Sigmoid colon (tissue), 7 donors: ENCODE data around the gene LRRC39. TPM values are rescaled to one million over a fixed set of nuclear protein-coding genes. Genes with fewer than 3 reads are reported as not detected.
"Not testable (repeated sequence)": the region's sequence is repeated elsewhere in the genome, so short reads cannot be mapped to it uniquely, and the experiment has no call there.

Experiments used
- DNase-seq: peaks from one replicate; pipeline ENCODE4 v3.0.0-alpha.2; 2019
- H3K27ac ChIP-seq, 4 donors: fragments of 200-600 bp; sonication (generic); one replicate each; pipeline ENCODE4 v1.5.1; 2016 to 2019; ENCODE audit warnings: mild to moderate bottlenecking in 1 of 4
- H3K27me3 ChIP-seq, 3 donors: fragments of 200-600 bp; sonication (generic); one replicate each; pipeline ENCODE4 v1.5.1; 2019; ENCODE audit warnings: mild to moderate bottlenecking in 1 of 3
- H3K36me3 ChIP-seq, 4 donors: fragments of 200-600 bp; sonication (generic); one replicate each; pipeline ENCODE4 v1.5.1; 2016 to 2019
- H3K4me1 ChIP-seq, 4 donors: fragments of 200-600 bp; sonication (generic); one replicate each; pipeline ENCODE4 v1.5.1; 2017 to 2019
- H3K4me3 ChIP-seq, 4 donors: fragments of 200-600 bp; sonication (generic); one replicate each; pipeline ENCODE4 v1.5.1; 2017 to 2019; ENCODE audit warnings: mild to moderate bottlenecking in 2 of 4, moderate library complexity in 1 of 4
- H3K9me3 ChIP-seq, 4 donors: fragments of 200-600 bp in 3 of 4; sonication (generic) in 3 of 4; one replicate each; pipeline versions ENCODE4 v1.5.1 to v1.6.1; 2013 to 2019
- EP300 ChIP-seq, 4 donors: sonication (generic); formaldehyde crosslinking; IDR thresholded peaks; one replicate each; pipeline ENCODE4 v1.6.1; 2017; ENCODE audit warnings: antibody characterized with exemption in 4 of 4
- POLR2A ChIP-seq, 2 donors: fragments of 450-650 bp; IDR thresholded peaks; one replicate each; pipeline ENCODE4 v1.6.1; 2016; ENCODE audit warnings: antibody characterized with exemption in 2 of 2, mild to moderate bottlenecking in 2 of 2, moderate library complexity in 2 of 2
- POLR2AphosphoS5 ChIP-seq, 4 donors: sonication (generic); formaldehyde crosslinking; IDR thresholded peaks; one replicate each; pipeline ENCODE4 v1.6.1; 2017; ENCODE audit warnings: antibody characterized with exemption in 4 of 4
- WGBS, 2 donors: extraction: QIAGEN DNeasy Blood & Tissue Kit; methylation state at CpG; one replicate each; pipeline ENCODE4 v1.1.7; 2013; 5-methylcytosine and 5-hydroxymethylcytosine counted together
- intact Hi-C: fragments of 100-400 bp; cut with DNase I; formaldehyde crosslinking; loops from one replicate; pipeline ENCODE4 v1.15.1; 2023
- polyA plus RNA-seq, 3 donors: library from polyadenylated mRNA; stranded (reverse); fragments of 200-250 nt; gene quantifications; one replicate each; pipeline ENCODE4 v1.2.3, GENCODE V29; 2013
- total RNA-seq, 4 donors: library from RNA; depleted of rRNA; stranded (reverse); fragments of >200 nt; gene quantifications; one replicate each; pipeline ENCODE4 v1.1.0, GENCODE V29; 2016
- TF ChIP-seq, protein P1 (sequence below), 4 experiments: fragments of 450-650 bp in 3 of 4; fragments of 200-600 bp in 1 of 4; IDR thresholded peaks; one replicate each; pipeline ENCODE4 v1.5.1; 2016 to 2019; ENCODE audit warnings: antibody characterized with exemption in 4 of 4, mild to moderate bottlenecking in 3 of 4, moderate library complexity in 2 of 4
- donor health status: healthy with polysubstance abuse.
- donor health status: Bipolar disorder and iron deficiency.
- donor health status: healthy.

The LRRC39 gene
- total and polyA plus RNA-seq, 7 donors = 0.52 to 4.2 (median 1.6) TPM; not detected in 2

GRCh38 chr1:100217834-100218233 lies 39.8 kb upstream of the LRRC39 start:
- intact Hi-C loops = no loop called here
- Histone ChIP-seq H3K36me3 (peaks cover 9 to 62% (median 14%) of the 10 kb centered on the region in 4 donors), H3K9me3 (no peaks in the 10 kb centered on the region), H3K27me3 (no peaks in the 10 kb centered on the region), H3K4me3 (no peak overlapping the region), H3K27ac (no peak overlapping the region), H3K4me1 (no peaks in the 10 kb centered on the region)
- no peak for TF ChIP-seq EP300 (IDR thresholded peaks at IDR 0.05)
- TF ChIP-seq POLR2AphosphoS5 (IDR thresholded peaks at IDR 0.05) = no peak
- TF ChIP-seq POLR2A (IDR thresholded peaks at IDR 0.05) = no peak
- TF ChIP-seq, protein P1, sequence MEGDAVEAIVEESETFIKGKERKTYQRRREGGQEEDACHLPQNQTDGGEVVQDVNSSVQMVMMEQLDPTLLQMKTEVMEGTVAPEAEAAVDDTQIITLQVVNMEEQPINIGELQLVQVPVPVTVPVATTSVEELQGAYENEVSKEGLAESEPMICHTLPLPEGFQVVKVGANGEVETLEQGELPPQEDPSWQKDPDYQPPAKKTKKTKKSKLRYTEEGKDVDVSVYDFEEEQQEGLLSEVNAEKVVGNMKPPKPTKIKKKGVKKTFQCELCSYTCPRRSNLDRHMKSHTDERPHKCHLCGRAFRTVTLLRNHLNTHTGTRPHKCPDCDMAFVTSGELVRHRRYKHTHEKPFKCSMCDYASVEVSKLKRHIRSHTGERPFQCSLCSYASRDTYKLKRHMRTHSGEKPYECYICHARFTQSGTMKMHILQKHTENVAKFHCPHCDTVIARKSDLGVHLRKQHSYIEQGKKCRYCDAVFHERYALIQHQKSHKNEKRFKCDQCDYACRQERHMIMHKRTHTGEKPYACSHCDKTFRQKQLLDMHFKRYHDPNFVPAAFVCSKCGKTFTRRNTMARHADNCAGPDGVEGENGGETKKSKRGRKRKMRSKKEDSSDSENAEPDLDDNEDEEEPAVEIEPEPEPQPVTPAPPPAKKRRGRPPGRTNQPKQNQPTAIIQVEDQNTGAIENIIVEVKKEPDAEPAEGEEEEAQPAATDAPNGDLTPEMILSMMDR (IDR thresholded peaks at IDR 0.05) = no peak
- no peak for DNase-seq
- 87 to 93% methylated on average over 2 of the region's 2 CpGs for WGBS, 2 donors

- Histone ChIP-seq H3K9me3 (no peaks in the 10 kb centered on the region), H3K27ac (no peak overlapping the region), H3K36me3 (peaks cover 9 to 90% (median 20%) of the 10 kb centered on the region in 4 donors), H3K27me3 (no peaks in the 10 kb centered on the region), H3K4me3 (no peak overlapping the region), H3K4me1 (no peaks in the 10 kb centered on the region)
- TF ChIP-seq, protein P1 (IDR thresholded peaks at IDR 0.05) = no peak
- TF ChIP-seq POLR2AphosphoS5 (IDR thresholded peaks at IDR 0.05) (no peak), EP300 (IDR thresholded peaks at IDR 0.05) (no peak), POLR2A (IDR thresholded peaks at IDR 0.05) (no peak)
- intact Hi-C loops = no loop called here
- DNase-seq = no peak
- WGBS, 2 donors = 88 to 91% methylated on average over 1 of the region's 1 CpG
Observed at GRCh38 chr1:100215101-100215500, 37.0 kb upstream of the LRRC39 start.

GRCh38 chr1:100213141-100213540 lies 35.1 kb upstream of the LRRC39 start:
- Histone ChIP-seq H3K9me3 (no peaks in the 10 kb centered on the region), H3K27me3 (no peaks in the 10 kb centered on the region), H3K36me3 (peaks cover 6 to 100% (median 21%) of the 10 kb centered on the region in 4 donors), H3K27ac (no peak overlapping the region), H3K4me1 (no peaks in the 10 kb centered on the region), H3K4me3 (no peak overlapping the region)
- WGBS, 2 donors = 97 to 98% methylated on average over 37 of the region's 37 CpGs
- no peak for TF ChIP-seq EP300 (IDR thresholded peaks at IDR 0.05)
- TF ChIP-seq, protein P1 (IDR thresholded peaks at IDR 0.05) = no peak
- no peak for TF ChIP-seq POLR2AphosphoS5 (IDR thresholded peaks at IDR 0.05)
- TF ChIP-seq POLR2A (IDR thresholded peaks at IDR 0.05) = no peak
- DNase-seq = no peak
- intact Hi-C loops = no loop called here

DNA sequence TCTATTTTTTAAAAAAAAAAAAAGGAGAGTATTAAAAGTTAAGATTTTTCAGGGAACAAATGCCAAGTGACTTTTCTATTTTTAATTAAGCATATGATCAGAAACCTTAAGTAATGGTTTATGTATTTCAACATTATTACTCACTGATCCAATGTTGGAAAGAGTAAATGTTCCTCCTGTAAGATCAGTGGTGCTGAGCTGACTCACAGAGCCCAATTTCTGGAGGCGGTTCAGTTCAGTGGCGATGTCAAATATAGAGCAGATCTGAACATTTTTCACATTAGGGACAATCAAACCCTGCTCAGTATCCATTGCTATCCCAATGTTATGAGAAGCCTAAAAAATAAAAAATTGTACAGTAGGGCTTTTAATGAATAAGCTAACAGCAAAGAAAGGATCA lies 28.2 kb upstream of the LRRC39 start:
- Histone ChIP-seq H3K27ac (no peak overlapping the region), H3K4me3 (no peak overlapping the region), H3K27me3 (no peaks in the 10 kb centered on the region), H3K4me1 (peaks cover 0 to 22% (median 8%) of the 10 kb centered on the region in 4 donors), H3K36me3 (peaks cover 0 to 65% (median 7%) of the 10 kb centered on the region in 4 donors), H3K9me3 (no peaks in the 10 kb centered on the region)
- intact Hi-C loops = no loop called here
- TF ChIP-seq POLR2AphosphoS5 (IDR thresholded peaks at IDR 0.05) = no peak
- TF ChIP-seq POLR2A (IDR thresholded peaks at IDR 0.05) = no peak
- TF ChIP-seq EP300 (IDR thresholded peaks at IDR 0.05) = no peak
- TF ChIP-seq, protein P1 (IDR thresholded peaks at IDR 0.05) = no peak
- no peak for DNase-seq
- WGBS, 2 donors = 96 to 98% methylated on average over 2 of the region's 2 CpGs

- intact Hi-C loops, H3K4me3 ChIP-seq, DNase-seq, H3K9me3 ChIP-seq, H3K27me3 ChIP-seq, H3K27ac ChIP-seq: not testable (repeated sequence)
- WGBS, 2 donors = 99 to 100% methylated on average over 2 of the region's 2 CpGs
- Histone ChIP-seq H3K36me3 (peaks cover 0 to 58% (median 6%) of the 10 kb centered on the region in 4 donors), H3K4me1 (peaks cover 0 to 22% (median 10%) of the 10 kb centered on the region in 4 donors)
Observed at GRCh38 chr1:100205593-100205992, 27.5 kb upstream of the LRRC39 start.

- peaks cover 0 to 58% (median 5%) of the 10 kb centered on the region in 4 donors for H3K36me3 ChIP-seq
- H3K4me1 ChIP-seq = peaks cover 0 to 27% (median 12%) of the 10 kb centered on the region in 4 donors
- DNase-seq, H3K27me3 ChIP-seq, intact Hi-C loops, H3K9me3 ChIP-seq, H3K4me3 ChIP-seq, H3K27ac ChIP-seq: not testable (repeated sequence)
- 97% methylated on average over 2 of the region's 2 CpGs for WGBS, 2 donors
Observed at GRCh38 chr1:100205103-100205502, 27.0 kb upstream of the LRRC39 start.
